DOHH2 (cell line): ENCODE measurements around the gene PLA2G4A.

Experiments
- H3F3A ChIP-seq: fragments of 200-600 bp; sonication (generic), shearing (Covaris generic); 2 replicates; pipeline ENCODE4 v1.6.0; 2016; ENCODE audit warnings: antibody characterized with exemption, mild to moderate bottlenecking; ENCODE audit not compliant: control insufficient read depth, insufficient read depth
- H3K27ac ChIP-seq: fragments of 200-600 bp; sonication (generic); 2 replicates; pipeline ENCODE4 v1.5.1; 2014; ENCODE audit warnings: low read depth, mild to moderate bottlenecking, low read length, moderate library complexity
- H3K27me3 ChIP-seq: fragments of 200-600 bp; sonication (generic); 2 replicates; pipeline ENCODE4 v1.6.1; 2014; ENCODE audit warnings: mild to moderate bottlenecking, low read length, mixed read lengths; ENCODE audit not compliant: control insufficient read depth
- H3K36me3 ChIP-seq: fragments of 200-600 bp; sonication (generic); 2 replicates; pipeline ENCODE4 v1.6.1; 2014; ENCODE audit warnings: mild to moderate bottlenecking, low read length, moderate library complexity, mixed read lengths; ENCODE audit not compliant: control insufficient read depth
- H3K4me1 ChIP-seq: fragments of 200-600 bp; sonication (generic); 2 replicates; pipeline ENCODE4 v1.6.1; 2014; ENCODE audit warnings: mild to moderate bottlenecking, low read length, mixed read lengths; ENCODE audit not compliant: control insufficient read depth
- H3K4me2 ChIP-seq: fragments of 200-600 bp; sonication (generic); 2 replicates; pipeline ENCODE4 v1.6.0; 2014; ENCODE audit warnings: mild to moderate bottlenecking, low read length, moderate library complexity
- H3K4me3 ChIP-seq: fragments of 200-600 bp; sonication (generic); 2 replicates; pipeline ENCODE4 v1.5.1; 2014; ENCODE audit warnings: mild to moderate bottlenecking, low read length, mixed read lengths
- H3K79me2 ChIP-seq: fragments of 200-600 bp; sonication (generic); 2 replicates; pipeline ENCODE4 v1.6.1; 2014; ENCODE audit warnings: mild to moderate bottlenecking, low read length, mixed read lengths; ENCODE audit not compliant: control insufficient read depth
- H3K9me2 ChIP-seq: fragments of 200-600 bp; sonication (generic); replicated peaks from 2 replicates; pipeline ENCODE4 v1.6.1; 2014; ENCODE audit warnings: mild to moderate bottlenecking, low read length, mixed read lengths; ENCODE audit not compliant: control insufficient read depth
- H3K9me3 ChIP-seq: fragments of 200-600 bp; sonication (generic); 2 replicates; pipeline ENCODE4 v1.6.1; 2014; ENCODE audit warnings: antibody characterized with exemption, low read length, mixed read lengths; ENCODE audit not compliant: control insufficient read depth, insufficient read depth
- H4K20me1 ChIP-seq: fragments of 200-600 bp; sonication (generic); 2 replicates; pipeline ENCODE4 v1.6.0; 2014; ENCODE audit warnings: low read depth, mild to moderate bottlenecking, antibody characterized with exemption, low read length, moderate library complexity; ENCODE audit not compliant: control insufficient read depth, insufficient read depth
- EZH2phosphoT487 ChIP-seq: fragments of 200-600 bp; sonication (generic); IDR thresholded peaks from 2 replicates; pipeline ENCODE4 v1.6.1; 2017; ENCODE audit warnings: borderline replicate concordance, mild to moderate bottlenecking, antibody characterized with exemption, low read length, moderate library complexity, mixed read lengths
- TF ChIP-seq, protein P1 (sequence below): fragments of 200-600 bp; sonication (generic); IDR thresholded peaks from one replicate; pipeline ENCODE4 v1.5.1; 2014; ENCODE audit warnings: antibody characterized with exemption, mild to moderate bottlenecking, low read depth, low read length; ENCODE audit not compliant: poor library complexity, severe bottlenecking

PLA2G4A gene

DNA sequence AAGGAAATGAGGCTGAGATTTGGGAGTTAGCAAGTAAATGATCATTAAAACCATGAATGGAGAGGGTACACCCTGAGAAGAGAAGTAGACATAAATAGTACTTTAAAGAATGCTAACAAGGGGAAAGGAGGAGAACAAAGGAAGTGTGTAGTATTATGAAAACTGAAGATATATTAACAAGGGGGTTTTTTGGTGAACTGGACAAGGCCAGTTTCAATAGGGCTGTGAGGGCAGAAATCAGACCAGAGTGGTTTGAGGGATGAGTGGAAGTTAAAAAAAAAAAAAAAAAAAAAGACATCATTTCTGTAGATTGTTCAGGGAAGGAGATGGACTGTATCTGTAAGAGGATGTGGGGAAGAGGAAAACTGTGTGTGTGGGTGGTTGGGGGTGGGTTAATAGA lies 137.1 kb downstream of the PLA2G4A start:
- Histone ChIP-seq H4K20me1 (no peaks in the 10 kb centered on the region), H3K79me2 (no peaks in the 10 kb centered on the region)

DNA sequence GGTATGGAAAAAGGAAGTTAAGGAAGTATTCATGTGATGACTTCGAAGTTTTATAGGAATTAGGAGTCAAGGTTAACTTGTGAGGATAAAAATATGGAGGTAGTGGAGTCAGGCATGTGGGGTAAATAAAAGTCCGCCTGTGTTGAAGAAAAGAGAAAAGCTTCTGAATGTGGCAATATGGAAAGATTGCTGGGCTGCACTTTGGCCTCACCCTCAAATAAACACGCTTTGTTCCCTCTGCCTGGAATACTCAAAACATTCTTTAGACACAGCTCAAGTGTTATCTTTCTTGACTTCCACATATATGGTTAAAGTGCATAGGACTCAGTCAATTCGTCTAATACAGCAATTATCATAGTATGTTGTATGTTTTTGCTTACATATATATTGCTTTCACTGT lies 137.7 kb downstream of the PLA2G4A start:
- H4K20me1 ChIP-seq: no peaks in the 10 kb centered on the region
- H3F3A ChIP-seq: no peaks in the 10 kb centered on the region
- no peak for TF ChIP-seq EZH2phosphoT487
- TF ChIP-seq, protein P1, sequence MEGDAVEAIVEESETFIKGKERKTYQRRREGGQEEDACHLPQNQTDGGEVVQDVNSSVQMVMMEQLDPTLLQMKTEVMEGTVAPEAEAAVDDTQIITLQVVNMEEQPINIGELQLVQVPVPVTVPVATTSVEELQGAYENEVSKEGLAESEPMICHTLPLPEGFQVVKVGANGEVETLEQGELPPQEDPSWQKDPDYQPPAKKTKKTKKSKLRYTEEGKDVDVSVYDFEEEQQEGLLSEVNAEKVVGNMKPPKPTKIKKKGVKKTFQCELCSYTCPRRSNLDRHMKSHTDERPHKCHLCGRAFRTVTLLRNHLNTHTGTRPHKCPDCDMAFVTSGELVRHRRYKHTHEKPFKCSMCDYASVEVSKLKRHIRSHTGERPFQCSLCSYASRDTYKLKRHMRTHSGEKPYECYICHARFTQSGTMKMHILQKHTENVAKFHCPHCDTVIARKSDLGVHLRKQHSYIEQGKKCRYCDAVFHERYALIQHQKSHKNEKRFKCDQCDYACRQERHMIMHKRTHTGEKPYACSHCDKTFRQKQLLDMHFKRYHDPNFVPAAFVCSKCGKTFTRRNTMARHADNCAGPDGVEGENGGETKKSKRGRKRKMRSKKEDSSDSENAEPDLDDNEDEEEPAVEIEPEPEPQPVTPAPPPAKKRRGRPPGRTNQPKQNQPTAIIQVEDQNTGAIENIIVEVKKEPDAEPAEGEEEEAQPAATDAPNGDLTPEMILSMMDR: no peak
- H3K27ac ChIP-seq: no peak overlapping the region
- H3K9me2 ChIP-seq: no peaks in the 10 kb centered on the region
- no peaks in the 10 kb centered on the region for H3K79me2 ChIP-seq
- H3K4me1 ChIP-seq: no peaks in the 10 kb centered on the region
- H3K4me2 ChIP-seq: no peak overlapping the region
- H3K36me3 ChIP-seq: no peaks in the 10 kb centered on the region
- H3K9me3 ChIP-seq: no peaks in the 10 kb centered on the region
- no peak overlapping the region for H3K4me3 ChIP-seq
- no peaks in the 10 kb centered on the region for H3K27me3 ChIP-seq

More for the DNA sequence above, 137.1 kb downstream of the PLA2G4A start:
- no peak overlapping the region for H3K4me3 ChIP-seq
- H3K27ac ChIP-seq: no peak overlapping the region
- H3K9me3 ChIP-seq: no peaks in the 10 kb centered on the region
- H3K4me2 ChIP-seq: no peak overlapping the region
- no peaks in the 10 kb centered on the region for H3K27me3 ChIP-seq
- H3K9me2 ChIP-seq: no peaks in the 10 kb centered on the region
- TF ChIP-seq, protein P1: no peak
- TF ChIP-seq EZH2phosphoT487: no peak
- no peaks in the 10 kb centered on the region for H3K4me1 ChIP-seq
- no peaks in the 10 kb centered on the region for H3F3A ChIP-seq
- no peaks in the 10 kb centered on the region for H3K36me3 ChIP-seq

DNA sequence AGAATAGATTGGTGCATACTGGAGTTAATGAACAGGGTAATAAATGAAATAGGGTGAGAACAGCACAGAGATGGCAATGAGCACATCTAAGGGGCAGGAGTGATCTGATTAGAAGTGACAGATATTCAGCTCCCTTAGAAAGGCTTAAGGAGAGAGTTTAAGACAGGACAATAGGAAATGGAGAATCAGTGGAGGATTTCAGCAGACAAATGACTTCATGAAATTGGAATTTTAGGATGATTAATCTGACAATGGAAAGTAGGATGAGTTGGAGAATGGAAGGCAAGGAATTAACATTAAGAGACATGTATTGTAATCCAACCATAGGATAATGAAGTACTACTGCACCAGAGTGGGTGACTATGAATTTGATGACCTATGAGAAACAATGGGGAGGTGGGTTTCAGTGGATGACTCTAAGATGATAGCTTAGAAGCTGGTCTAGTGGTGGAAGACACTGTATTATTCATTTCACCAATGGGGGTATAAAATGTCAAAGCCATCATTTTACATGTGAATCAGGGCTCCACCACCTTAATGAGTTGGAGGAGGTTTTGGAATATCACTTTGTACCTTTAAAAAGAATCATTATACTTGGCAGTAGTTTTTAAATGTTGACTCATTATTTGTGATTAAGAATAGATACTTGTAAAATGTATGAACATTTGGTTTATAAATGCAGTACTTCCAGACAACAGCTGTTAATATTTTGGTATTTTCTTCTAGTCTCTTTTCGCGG lies 139.1 kb downstream of the PLA2G4A start:
- Histone ChIP-seq H3K27me3 (no peaks in the 10 kb centered on the region), H3K4me1 (no peaks in the 10 kb centered on the region), H3K9me2 (no peaks in the 10 kb centered on the region), H4K20me1 (no peaks in the 10 kb centered on the region), H3K4me3 (no peak overlapping the region), H3F3A (no peaks in the 10 kb centered on the region), H3K27ac (no peak overlapping the region), H3K4me2 (no peak overlapping the region), H3K9me3 (no peaks in the 10 kb centered on the region), H3K36me3 (no peaks in the 10 kb centered on the region), H3K79me2 (no peaks in the 10 kb centered on the region)
- TF ChIP-seq EZH2phosphoT487: no peak
- TF ChIP-seq, protein P1: no peak
